NCI-H2227 treated with DMSO at 0.1 percent for 48 hours (cell line): ENCODE measurements around the gene FRK.
"Not testable (repeated sequence)": the region's sequence is repeated elsewhere in the genome, so short reads cannot be mapped to it uniquely, and the experiment has no call there.

Experiments used
- DNase-seq: peaks from one replicate; lab custom pipeline; 2025; lab: John Stamatoyannopoulos, UW

Gene FRK

DNA sequence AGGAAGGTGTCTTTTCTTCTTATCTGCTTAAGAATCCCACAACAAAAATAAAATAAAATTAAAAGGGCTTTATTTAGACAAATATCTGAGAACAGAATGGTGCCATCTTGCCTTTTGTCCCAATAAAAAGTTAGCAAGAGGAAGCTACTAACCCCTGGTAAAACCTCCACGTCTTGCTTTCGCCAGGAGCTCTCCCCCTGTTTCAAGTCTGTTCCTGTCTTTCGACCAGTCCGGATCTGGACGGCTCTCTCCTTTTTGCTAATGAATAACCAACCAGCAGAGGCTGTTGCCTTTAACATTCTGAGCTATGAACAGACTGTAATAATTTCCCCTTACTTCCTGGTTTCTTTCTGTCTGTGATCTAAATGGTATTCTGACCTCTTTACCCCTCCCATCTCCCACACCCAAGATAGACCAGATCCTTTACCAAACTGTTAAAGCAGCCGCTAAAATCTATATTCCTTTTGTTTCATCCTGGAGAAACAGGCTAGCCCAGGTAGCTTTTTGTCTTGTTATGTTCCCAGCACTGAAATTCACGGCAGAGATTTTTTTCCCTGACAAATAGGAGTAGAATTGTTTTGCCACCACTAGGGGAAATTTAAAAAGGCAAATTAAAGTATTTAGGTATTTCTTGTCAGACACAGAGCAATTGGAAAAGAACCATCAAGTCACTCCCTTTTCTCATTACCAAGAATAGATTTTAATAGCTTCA is at the start of gene FRK:
FRK (minus strand) TSS at position 320 of the 712 bp plus-strand sequence. CDS start 580 bp downstream, outside the sequence.
- peak; percentile 24 for DNase-seq

- no peak for DNase-seq
These were observed 48.1 kb upstream of the FRK start for GRCh38 chr6:116108836-116109235.

DNA sequence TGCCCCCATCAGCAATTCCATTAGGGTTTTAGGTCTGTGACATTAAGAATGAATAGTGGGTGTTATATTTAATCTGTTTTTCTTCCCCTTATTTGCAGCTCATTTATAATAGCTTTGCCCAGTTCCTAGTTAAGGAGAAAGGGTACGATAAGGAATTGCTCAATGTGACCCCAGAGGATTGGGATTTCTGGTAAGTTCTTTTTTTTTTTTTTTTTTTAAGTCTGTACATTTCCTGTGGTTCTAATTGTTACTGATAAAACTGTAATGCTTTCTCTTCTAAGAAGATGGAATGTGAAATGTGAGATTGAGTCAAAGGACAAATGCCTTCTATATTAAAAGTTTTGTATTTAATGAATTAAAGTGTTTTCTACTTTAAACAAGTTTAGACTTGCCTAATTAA is 45.5 kb upstream of the FRK start:
- no peak for DNase-seq

- DNase-seq = no peak
These were observed 44.6 kb upstream of the FRK start for GRCh38 chr6:116105247-116105646.

DNA sequence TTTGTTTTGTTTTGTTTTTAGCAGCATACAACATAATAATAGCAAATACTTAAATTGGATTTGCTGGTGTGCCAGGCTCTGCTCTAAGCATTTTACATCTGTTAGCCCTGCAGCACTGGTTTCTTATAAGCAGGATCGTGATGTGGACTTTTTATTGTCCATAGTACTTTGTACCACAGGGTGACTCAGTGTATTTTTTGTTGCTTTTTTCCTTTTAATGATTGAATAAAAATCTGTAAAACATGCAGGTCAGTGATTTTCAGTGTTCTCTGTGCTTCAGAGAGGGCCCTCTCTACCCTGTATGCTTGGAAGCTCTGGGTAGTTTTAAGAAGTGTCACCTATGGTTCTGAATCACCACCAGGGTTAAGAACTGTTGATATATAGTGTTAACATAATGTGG is 43.9 kb upstream of the FRK start:
- DNase-seq = no peak

GRCh38 chr6:116102873-116103272 is 42.2 kb upstream of the FRK start:
- DNase-seq = no peak

GRCh38 chr6:116101790-116102189 is 41.1 kb upstream of the FRK start:
- no peak for DNase-seq

GRCh38 chr6:116101302-116101718 is 40.6 kb upstream of the FRK start:
- no peak for DNase-seq

DNA sequence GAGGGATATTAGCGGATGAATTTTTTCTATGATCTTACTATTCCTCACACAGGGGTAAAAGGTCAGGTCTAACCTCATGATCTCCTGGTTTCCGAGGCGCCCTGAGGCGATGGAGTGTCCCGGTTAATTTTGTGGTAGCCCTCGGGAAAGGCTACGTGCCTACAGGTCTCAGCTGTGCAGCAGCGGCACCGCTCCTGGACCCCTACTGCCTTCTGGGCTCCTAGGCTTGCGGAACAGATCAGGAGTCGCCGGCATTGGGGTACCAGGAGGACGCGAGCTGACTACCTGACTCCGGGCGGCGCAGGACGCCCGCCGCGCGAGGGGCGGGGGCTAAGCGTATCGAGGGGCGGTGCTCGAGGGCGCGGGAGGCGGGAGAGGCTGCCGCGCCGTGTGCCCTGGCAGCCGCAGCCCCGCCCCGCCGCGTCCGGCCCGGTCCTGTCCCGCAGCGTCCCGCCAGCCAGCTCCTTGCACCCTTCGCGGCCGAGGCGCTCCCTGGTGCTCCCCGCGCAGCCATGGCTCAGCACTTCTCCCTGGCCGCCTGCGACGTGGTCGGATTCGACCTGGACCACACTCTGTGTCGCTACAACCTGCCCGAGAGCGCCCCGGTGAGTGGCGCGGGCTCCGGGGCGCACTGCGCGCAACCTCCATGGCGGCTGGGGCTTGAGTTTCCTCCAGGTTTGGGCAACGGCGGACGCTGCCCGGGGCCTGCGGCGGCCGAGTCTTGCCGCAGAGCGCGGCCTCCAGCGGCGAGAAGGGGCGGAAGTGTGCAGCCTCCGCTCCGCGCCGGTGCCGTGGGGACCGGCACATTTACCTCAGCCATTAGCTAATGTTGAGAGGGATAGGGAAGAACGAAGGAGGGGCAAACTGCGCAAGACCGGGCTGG is 40.0 kb upstream of the FRK start, which contains the start of gene NT5DC1:
NT5DC1 (plus strand) TSS at position 435 of the 883 bp plus-strand sequence; CDS start at position 513, 78 bp downstream.
- peak; percentile 57 for DNase-seq

DNA sequence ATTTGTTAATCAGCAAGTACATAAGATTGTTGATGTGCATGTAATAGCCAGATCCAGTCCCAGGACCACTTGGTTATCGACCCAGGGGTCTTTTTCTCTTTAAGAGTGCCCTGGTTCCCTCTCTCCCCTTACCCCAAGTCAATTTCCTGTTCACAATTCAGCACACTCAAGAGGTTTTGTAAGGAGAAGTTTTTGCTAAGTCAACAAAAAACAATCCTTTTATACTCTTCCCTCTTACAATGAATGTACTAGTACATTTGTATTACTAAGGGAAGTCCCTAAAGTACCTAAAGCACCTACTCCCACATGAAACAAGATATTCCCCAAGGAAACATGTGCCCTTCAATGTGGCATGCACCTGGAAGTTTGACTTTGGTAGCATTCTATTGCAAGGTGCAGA is 38.3 kb upstream of the FRK start:
- DNase-seq = no peak

DNA sequence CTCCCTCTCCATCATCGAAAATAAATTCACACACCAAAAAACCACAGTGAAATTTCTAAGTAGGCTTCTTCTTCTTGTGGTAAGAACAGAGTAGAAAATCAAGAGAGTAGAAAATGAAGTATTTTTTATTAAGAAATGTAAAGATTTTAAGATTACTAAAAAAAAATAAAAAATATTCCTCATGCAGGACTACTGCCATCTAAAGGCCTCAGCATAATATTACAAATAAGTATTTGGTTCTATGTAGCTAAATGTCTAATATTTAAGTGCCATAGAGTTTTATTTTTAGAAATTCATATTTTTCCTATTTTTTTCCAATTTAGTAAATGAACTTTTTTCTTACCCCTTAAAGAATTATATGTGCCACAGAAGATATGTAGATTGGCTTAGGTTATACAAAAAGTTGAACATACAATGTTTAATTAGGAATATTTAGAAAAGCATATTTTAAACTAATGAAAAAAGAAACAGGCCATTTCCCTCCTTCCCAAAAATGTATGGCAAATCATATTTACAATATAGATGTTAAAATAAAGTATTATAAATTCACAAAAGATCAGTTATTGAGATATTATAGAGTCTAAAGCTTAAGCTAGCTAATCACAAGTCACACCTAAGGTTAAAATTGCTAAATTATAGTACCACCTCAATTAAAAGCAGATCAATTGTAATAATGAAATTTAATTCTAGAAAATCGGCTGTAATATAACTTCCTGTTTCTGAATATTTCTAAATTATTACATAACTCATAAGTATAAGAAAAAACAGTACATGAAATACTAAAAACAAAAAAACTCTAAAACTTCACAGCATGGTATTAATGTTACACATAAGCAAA is 36.5 kb upstream of the FRK start:
- DNase-seq = peak; percentile 1

DNA sequence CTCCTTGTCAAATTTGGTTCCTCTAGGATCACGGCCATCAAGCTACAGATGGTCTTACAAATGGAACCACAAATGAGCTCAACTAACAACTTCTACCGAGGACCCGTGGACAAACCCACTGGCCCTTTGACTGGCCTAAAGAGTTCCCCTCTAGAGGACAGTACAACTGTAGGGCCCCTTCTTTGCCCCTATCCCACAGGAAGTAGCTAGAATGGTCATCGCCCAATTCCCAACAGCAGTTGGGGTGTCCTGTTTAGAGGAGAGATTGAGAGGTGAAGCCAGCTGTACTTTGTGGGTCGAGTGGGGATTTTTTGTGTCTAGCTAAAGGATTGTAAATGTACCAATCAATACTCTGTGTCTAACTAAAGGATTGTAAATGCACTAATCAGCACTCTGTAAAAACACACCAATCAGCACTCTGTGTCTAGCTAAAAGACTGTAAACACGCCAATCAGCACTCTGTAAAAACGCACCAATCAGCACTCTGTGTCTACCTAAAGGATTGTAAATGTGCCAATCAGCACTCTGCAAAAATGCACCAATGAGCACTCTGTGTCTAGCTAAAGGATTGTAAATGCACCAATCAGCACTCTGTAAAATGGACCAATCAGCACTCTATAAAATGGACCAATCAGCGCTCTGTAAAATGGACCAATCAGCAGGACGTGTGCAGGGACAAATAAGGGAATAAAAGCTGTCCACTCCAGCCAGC is 35.5 kb upstream of the FRK start:
- not testable (repeated sequence) for DNase-seq

DNA sequence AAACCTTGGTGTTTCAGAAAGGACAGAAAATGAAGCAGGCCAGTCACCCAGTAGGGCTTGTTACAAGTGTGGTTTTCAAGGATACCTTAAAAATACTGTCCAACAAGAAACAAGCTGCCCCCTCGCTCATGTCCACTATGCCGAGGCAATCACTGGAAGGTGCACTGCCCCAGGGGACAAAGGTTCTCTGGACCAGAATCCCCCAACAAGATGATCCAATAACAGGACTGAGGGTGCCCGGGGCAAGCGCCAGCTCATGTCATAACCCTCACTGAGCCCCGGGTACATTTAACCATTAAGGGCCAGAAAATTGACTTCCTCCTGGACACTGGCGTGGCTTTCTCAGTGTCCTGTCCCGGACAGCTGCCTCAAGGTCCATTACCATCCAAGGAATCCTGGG is 33.4 kb upstream of the FRK start:
- DNase-seq = no peak

- DNase-seq = no peak
These were observed 29.6 kb upstream of the FRK start for GRCh38 chr6:116090251-116090650.

- no peak for DNase-seq
These were observed 28.3 kb upstream of the FRK start for GRCh38 chr6:116088946-116089345.

DNA sequence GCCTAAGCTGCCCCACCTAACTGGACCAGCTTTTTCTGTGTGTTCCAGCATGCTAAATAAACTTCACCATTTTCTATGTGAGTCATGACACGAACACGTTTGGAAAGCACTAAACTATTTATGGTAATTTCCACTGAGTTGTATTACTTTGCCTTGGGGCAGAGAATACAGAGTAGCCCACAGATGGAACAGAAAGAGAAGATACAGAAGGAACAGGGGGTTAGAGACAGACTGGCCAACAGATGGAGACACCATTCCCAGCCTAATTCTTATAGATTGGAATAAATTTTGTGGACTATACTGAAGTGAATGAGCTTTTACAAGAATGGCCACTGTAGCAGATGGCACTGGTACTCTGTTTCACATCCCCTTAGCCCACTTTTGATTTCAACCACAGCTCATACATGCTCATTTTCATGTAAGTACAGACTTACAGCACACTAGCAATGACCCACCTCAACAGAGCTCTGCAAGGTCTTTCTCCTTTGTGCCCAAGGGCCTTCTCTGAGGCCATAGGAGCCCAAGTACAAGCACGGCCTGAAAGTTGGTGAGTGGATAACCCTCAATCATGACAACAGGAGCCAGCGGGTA is 26.8 kb upstream of the FRK start:
- DNase-seq = no peak

- no peak for DNase-seq
These were observed 23.6 kb upstream of the FRK start for GRCh38 chr6:116084284-116084683.

- DNase-seq = no peak
These were observed 22.4 kb upstream of the FRK start for GRCh38 chr6:116083052-116083451.

- DNase-seq = no peak
These were observed 18.3 kb upstream of the FRK start for GRCh38 chr6:116078945-116079344.

DNA sequence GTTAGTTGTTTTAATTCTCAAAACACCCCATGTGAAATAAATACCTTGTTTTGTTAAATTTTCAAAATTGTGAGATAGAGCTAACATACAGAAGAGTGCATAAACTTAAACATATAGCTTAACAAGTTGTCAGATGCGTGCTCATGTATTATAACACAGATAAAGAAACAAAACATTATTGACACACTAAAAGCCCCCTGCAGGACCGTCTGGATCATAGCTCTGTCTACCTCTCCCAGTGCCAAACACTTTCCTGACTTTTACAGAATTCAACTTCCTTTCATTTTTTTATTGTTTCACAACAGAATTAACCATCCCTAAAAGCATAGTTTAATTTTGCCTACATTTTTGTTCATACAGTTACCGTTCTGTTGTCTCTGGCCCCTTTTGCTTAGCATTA is 17.8 kb upstream of the FRK start:
- no peak for DNase-seq

DNA sequence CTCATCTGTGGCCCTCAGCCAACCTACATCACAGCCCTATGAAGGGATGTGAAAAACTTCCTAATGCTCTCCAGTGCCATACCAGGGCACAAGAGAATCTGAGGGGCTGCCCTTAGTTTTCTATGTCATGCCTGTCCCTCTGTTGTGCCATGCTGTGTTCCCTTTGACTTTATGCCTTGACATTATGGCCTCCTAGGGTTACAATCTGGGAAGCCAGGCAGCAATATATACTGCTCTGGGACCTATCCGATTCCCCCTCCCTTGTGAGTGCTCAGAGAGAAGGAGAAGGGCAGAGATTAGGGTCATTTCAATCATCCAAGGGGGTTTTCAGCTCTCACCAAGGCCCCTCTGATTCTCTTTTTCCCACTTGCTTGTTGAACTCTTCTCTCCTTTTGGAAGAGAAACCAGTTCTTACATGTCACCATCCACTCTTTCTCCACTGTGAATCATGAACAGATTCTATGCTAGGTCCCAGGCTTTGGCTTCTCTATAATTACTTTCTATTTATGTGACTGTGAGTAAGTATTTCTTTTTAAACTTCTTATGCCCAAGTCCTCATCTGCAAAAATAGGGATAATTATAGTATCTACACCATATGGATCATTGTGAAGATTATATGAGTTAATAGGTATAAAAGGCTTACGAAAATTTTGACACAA is 14.2 kb upstream of the FRK start:
- DNase-seq = no peak
